ENCODE data around the gene ZFP69B. TPM values are rescaled to one million over a fixed set of nuclear protein-coding genes. Genes with fewer than 3 reads are reported as not detected.
A peak's percentile ranks its signal among the peaks of the same experiment; 100 is the strongest.
"Not testable (repeated sequence)": the region's sequence is repeated elsewhere in the genome, so short reads cannot be mapped to it uniquely, and the experiment has no call there.

Gene ZFP69B
- total RNA-seq, 1 donor from 2014 or later: 10.7 TPM

- Mint-ChIP-seq H3K27me3 (ENCODE audit: unreplicated experiment) (peaks cover 5% of the 10 kb centered on the region), H3K27ac (ENCODE audit: unreplicated experiment) (peak overlapping the region; percentile 81), H3K4me1 (ENCODE audit: low read depth, unreplicated experiment) (peaks cover 3% of the 10 kb centered on the region), H3K36me3 (ENCODE audit: unreplicated experiment) (peaks cover 21% of the 10 kb centered on the region), H3K4me3 (ENCODE audit: unreplicated experiment) (peak overlapping the region; percentile 92), H3K9me3 (ENCODE audit: unreplicated experiment) (peaks cover 10% of the 10 kb centered on the region)
- peak; percentile 20 for DNase-seq
- no peak for TF ChIP-seq CTCF (IDR thresholded peaks at IDR 0.05; ENCODE audit: partially characterized antibody, unreplicated experiment)
Measured at GRCh38 chr1:40477678-40478053, 27.4 kb downstream of the ZFP69B start.

- Mint-ChIP-seq H3K4me1 (ENCODE audit: low read depth, unreplicated experiment) (peaks cover 3% of the 10 kb centered on the region), H3K4me3 (ENCODE audit: unreplicated experiment) (peak overlapping the region; percentile 92), H3K27me3 (ENCODE audit: unreplicated experiment) (peaks cover 5% of the 10 kb centered on the region), H3K9me3 (ENCODE audit: unreplicated experiment) (peaks cover 8% of the 10 kb centered on the region), H3K27ac (ENCODE audit: unreplicated experiment) (peak overlapping the region; percentile 39), H3K36me3 (ENCODE audit: unreplicated experiment) (peaks cover 18% of the 10 kb centered on the region)
- no peak for DNase-seq
- no peak for TF ChIP-seq CTCF (IDR thresholded peaks at IDR 0.05; ENCODE audit: partially characterized antibody, unreplicated experiment)
Measured at GRCh38 chr1:40478276-40478675, 28.0 kb downstream of the ZFP69B start.

- Mint-ChIP-seq H3K9me3 (ENCODE audit: unreplicated experiment) (peaks cover 9% of the 10 kb centered on the region), H3K4me1 (ENCODE audit: low read depth, unreplicated experiment) (peaks cover 3% of the 10 kb centered on the region), H3K27me3 (ENCODE audit: unreplicated experiment) (peaks cover 5% of the 10 kb centered on the region), H3K4me3 (ENCODE audit: unreplicated experiment) (no peak overlapping the region), H3K27ac (ENCODE audit: unreplicated experiment) (no peak overlapping the region), H3K36me3 (ENCODE audit: unreplicated experiment) (peaks cover 18% of the 10 kb centered on the region)
- TF ChIP-seq CTCF (IDR thresholded peaks at IDR 0.05; ENCODE audit: partially characterized antibody, unreplicated experiment): no peak
- no peak for DNase-seq
Measured at GRCh38 chr1:40479156-40479555, 28.9 kb downstream of the ZFP69B start.

- peaks cover 4% of the 10 kb centered on the region for H3K27me3 Mint-ChIP-seq (ENCODE audit: unreplicated experiment)
- peaks cover 68% of the 10 kb centered on the region for H3K36me3 Mint-ChIP-seq (ENCODE audit: unreplicated experiment)
- no peaks in the 10 kb centered on the region for H3K4me1 Mint-ChIP-seq (ENCODE audit: low read depth, unreplicated experiment)
- no peak overlapping the region for H3K27ac Mint-ChIP-seq (ENCODE audit: unreplicated experiment)
- no peak for TF ChIP-seq CTCF (IDR thresholded peaks at IDR 0.05; ENCODE audit: partially characterized antibody, unreplicated experiment)
- H3K9me3 Mint-ChIP-seq (ENCODE audit: unreplicated experiment): peaks cover 12% of the 10 kb centered on the region
- no peak overlapping the region for H3K4me3 Mint-ChIP-seq (ENCODE audit: unreplicated experiment)
- no peak for DNase-seq
Measured at GRCh38 chr1:40495315-40495903, 45.1 kb downstream of the ZFP69B start.

GRCh38 chr1:40502651-40503050 is 52.4 kb downstream of the ZFP69B start:
- peaks cover 57% of the 10 kb centered on the region for H3K36me3 Mint-ChIP-seq (ENCODE audit: unreplicated experiment)
- H3K4me3 Mint-ChIP-seq (ENCODE audit: unreplicated experiment); H3K27me3 Mint-ChIP-seq (ENCODE audit: unreplicated experiment); DNase-seq; H3K27ac Mint-ChIP-seq (ENCODE audit: unreplicated experiment); H3K4me1 Mint-ChIP-seq (ENCODE audit: low read depth, unreplicated experiment): not testable (repeated sequence)
- peaks cover 13% of the 10 kb centered on the region for H3K9me3 Mint-ChIP-seq (ENCODE audit: unreplicated experiment)

All from glutamatergic neuron (in vitro differentiated cells).